Hematopoietic multipotent progenitor cell treated with erythropoietin and hydrocortisone succinate and interleukin-3 and kit ligand, for 17 days (in vitro differentiated cells): ENCODE measurements around the gene COL23A1.

ENCODE experiments used
- DNase-seq: peaks from one replicate; pipeline ENCODE4 v3.0.0-alpha.2; 2015; ENCODE audit warnings: low spot score

COL23A1 gene

GRCh38 chr5:178554311-178554710, 35.9 kb downstream of the COL23A1 start:
- DNase-seq: no peak

GRCh38 chr5:178553517-178553916, 36.7 kb downstream of the COL23A1 start:
- no peak for DNase-seq

- DNase-seq: no peak
Observed at GRCh38 chr5:178551468-178551867, 38.7 kb downstream of the COL23A1 start.

GRCh38 chr5:178551059-178551458, 39.1 kb downstream of the COL23A1 start:
- DNase-seq: peak; percentile 38

- DNase-seq: no peak
Observed at GRCh38 chr5:178548746-178549145, 41.4 kb downstream of the COL23A1 start.

GRCh38 chr5:178547753-178548415, 42.3 kb downstream of the COL23A1 start:
- no peak for DNase-seq

- DNase-seq: no peak
Observed at GRCh38 chr5:178547052-178547666, 43.0 kb downstream of the COL23A1 start.

GRCh38 chr5:178546675-178547033, 43.5 kb downstream of the COL23A1 start:
- DNase-seq: no peak

GRCh38 chr5:178545941-178546674, 44.1 kb downstream of the COL23A1 start:
- DNase-seq: no peak

GRCh38 chr5:178545176-178545575, 45.0 kb downstream of the COL23A1 start:
- no peak for DNase-seq

GRCh38 chr5:178544166-178544834, 45.9 kb downstream of the COL23A1 start:
- DNase-seq: no peak

- no peak for DNase-seq
Observed at GRCh38 chr5:178542455-178542854, 47.7 kb downstream of the COL23A1 start.

- no peak for DNase-seq
Observed at GRCh38 chr5:178540526-178540925, 49.7 kb downstream of the COL23A1 start.

GRCh38 chr5:178538741-178539229, 51.4 kb downstream of the COL23A1 start:
- DNase-seq: no peak

GRCh38 chr5:178537467-178538371, 52.5 kb downstream of the COL23A1 start:
- no peak for DNase-seq

- no peak for DNase-seq
Observed at GRCh38 chr5:178536541-178537466, 53.4 kb downstream of the COL23A1 start.

- peak; percentile 66 for DNase-seq
Observed at GRCh38 chr5:178535299-178536175, 54.7 kb downstream of the COL23A1 start.

GRCh38 chr5:178533136-178533535, 57.1 kb downstream of the COL23A1 start:
- DNase-seq: no peak

GRCh38 chr5:178532666-178533065, 57.5 kb downstream of the COL23A1 start:
- DNase-seq: no peak
